GM12891 (cell line): ENCODE results near the gene GTF2H3.

Source experiments
- POLR2A ChIP-seq: IDR thresholded peaks from 2 replicates; pipeline ENCODE4 v1.6.1; 2011; ENCODE audit warnings: low read depth, low read length, control low read depth
- POLR2AphosphoS5 ChIP-seq: IDR thresholded peaks from 2 replicates; pipeline ENCODE4 v1.6.1; 2011; ENCODE audit warnings: low read depth, low read length, control low read depth
- TAF1 ChIP-seq: IDR thresholded peaks from 2 replicates; pipeline ENCODE4 v1.6.1; 2011; ENCODE audit warnings: low read depth, low read length, control low read depth

- 0 out of 2 replicates have a peak, but pooled peaks have one; percentile 10 for TF ChIP-seq POLR2AphosphoS5
- no peak for TF ChIP-seq TAF1
- TF ChIP-seq POLR2A: peak; percentile 51; the same call in 1 of the 2 replicates
Measured at GRCh38 chr12:123621619-123622530, 11.8 kb upstream of the GTF2H3 start.
